ENCODE data around the gene IFRD1.
A peak's percentile ranks its signal among the peaks of the same experiment; 100 is the strongest.
"Not testable (repeated sequence)": the region's sequence is repeated elsewhere in the genome, so short reads cannot be mapped to it uniquely, and the experiment has no call there.

Gene IFRD1

GRCh38 chr7:112444505-112444904 lies 5.8 kb upstream of the IFRD1 start:
- H3K27me3 ChIP-seq (ENCODE audit: control insufficient read depth in 1 of 2, insufficient read depth in 2 of 2, low read length in 2 of 2), result no peaks in the 10 kb centered on the region
- H3K4me3 ChIP-seq (ENCODE audit: low read length in 2 of 2), result no peak overlapping the region
- H3K27ac ChIP-seq (ENCODE audit: low read length), result no peak overlapping the region
- H3K36me3 ChIP-seq (ENCODE audit: control insufficient read depth in 2 of 2, insufficient read depth in 2 of 2, low read length in 2 of 2), result no peaks in the 10 kb centered on the region
- no peak overlapping the region for H3K9ac ChIP-seq (ENCODE audit: low read length in 2 of 2)
- H3K4me1 ChIP-seq (ENCODE audit: control insufficient read depth, insufficient read depth, low read length), result peaks cover 1% of the 10 kb centered on the region
- no peaks in the 10 kb centered on the region for H3K9me3 ChIP-seq (ENCODE audit: control insufficient read depth in 2 of 2, low read length in 2 of 2)

GRCh38 chr7:112446431-112446830 lies 3.8 kb upstream of the IFRD1 start:
- no peaks in the 10 kb centered on the region for H3K36me3 ChIP-seq (ENCODE audit: control insufficient read depth in 2 of 2, insufficient read depth in 2 of 2, low read length in 2 of 2)
- no peak overlapping the region for H3K4me3 ChIP-seq (ENCODE audit: low read length in 2 of 2)
- no peak overlapping the region for H3K9ac ChIP-seq (ENCODE audit: low read length in 2 of 2)
- H3K4me1 ChIP-seq (ENCODE audit: control insufficient read depth, insufficient read depth, low read length), result peaks cover 6% of the 10 kb centered on the region
- no peaks in the 10 kb centered on the region for H3K9me3 ChIP-seq (ENCODE audit: control insufficient read depth in 2 of 2, low read length in 2 of 2)
- H3K27ac ChIP-seq (ENCODE audit: low read length), result no peak overlapping the region
- no peaks in the 10 kb centered on the region for H3K27me3 ChIP-seq (ENCODE audit: control insufficient read depth in 1 of 2, insufficient read depth in 2 of 2, low read length in 2 of 2)

GRCh38 chr7:112447406-112447805 lies 2.9 kb upstream of the IFRD1 start:
- no peaks in the 10 kb centered on the region for H3K27me3 ChIP-seq (ENCODE audit: control insufficient read depth in 1 of 2, insufficient read depth in 2 of 2, low read length in 2 of 2)
- H3K9me3 ChIP-seq (ENCODE audit: control insufficient read depth in 2 of 2, low read length in 2 of 2), result no peaks in the 10 kb centered on the region
- H3K4me1 ChIP-seq (ENCODE audit: control insufficient read depth, insufficient read depth, low read length), result peaks cover 12% of the 10 kb centered on the region
- H3K27ac ChIP-seq (ENCODE audit: low read length), result no peak overlapping the region
- no peak overlapping the region for H3K9ac ChIP-seq (ENCODE audit: low read length in 2 of 2)
- H3K4me3 ChIP-seq (ENCODE audit: low read length in 2 of 2), result no peak overlapping the region
- no peaks in the 10 kb centered on the region for H3K36me3 ChIP-seq (ENCODE audit: control insufficient read depth in 2 of 2, insufficient read depth in 2 of 2, low read length in 2 of 2)

- no peaks in the 10 kb centered on the region for H3K27me3 ChIP-seq (ENCODE audit: control insufficient read depth in 1 of 2, insufficient read depth in 2 of 2, low read length in 2 of 2)
- H3K9me3 ChIP-seq (ENCODE audit: control insufficient read depth in 2 of 2, low read length in 2 of 2), result no peaks in the 10 kb centered on the region
- H3K4me1 ChIP-seq (ENCODE audit: control insufficient read depth, insufficient read depth, low read length), result peaks cover 16% of the 10 kb centered on the region
- peak overlapping the region; percentile 21 to 37 for H3K9ac ChIP-seq (ENCODE audit: low read length in 2 of 2)
- no peaks in the 10 kb centered on the region for H3K36me3 ChIP-seq (ENCODE audit: control insufficient read depth in 2 of 2, insufficient read depth in 2 of 2, low read length in 2 of 2)
- H3K4me3 ChIP-seq (ENCODE audit: low read length in 2 of 2), result no peak overlapping the region
- no peak overlapping the region for H3K27ac ChIP-seq (ENCODE audit: low read length)
Observed at GRCh38 chr7:112448381-112448780, 1.9 kb upstream of the IFRD1 start.

- Histone ChIP-seq H3K36me3 (ENCODE audit: control insufficient read depth in 2 of 2, insufficient read depth in 2 of 2, low read length in 2 of 2) (no peaks in the 10 kb centered on the region), H3K9ac (ENCODE audit: low read length in 2 of 2) (no peak overlapping the region), H3K4me3 (ENCODE audit: low read length in 2 of 2) (no peak overlapping the region), H3K9me3 (ENCODE audit: control insufficient read depth in 2 of 2, low read length in 2 of 2) (no peaks in the 10 kb centered on the region), H3K4me1 (ENCODE audit: control insufficient read depth, insufficient read depth, low read length) (peaks cover 19% of the 10 kb centered on the region), H3K27me3 (ENCODE audit: control insufficient read depth in 1 of 2, insufficient read depth in 2 of 2, low read length in 2 of 2) (no peaks in the 10 kb centered on the region), H3K27ac (ENCODE audit: low read length) (peak overlapping the region; percentile 99)
Observed at GRCh38 chr7:112448891-112449290, 1.4 kb upstream of the IFRD1 start.

- Histone ChIP-seq H3K9ac (ENCODE audit: low read length in 2 of 2) (peak overlapping the region; percentile 89 to 91), H3K9me3 (ENCODE audit: control insufficient read depth in 2 of 2, low read length in 2 of 2) (no peaks in the 10 kb centered on the region), H3K4me3 (ENCODE audit: low read length in 2 of 2) (peak overlapping the region; percentile 83 to 98), H3K27me3 (ENCODE audit: control insufficient read depth in 1 of 2, insufficient read depth in 2 of 2, low read length in 2 of 2) (no peaks in the 10 kb centered on the region), H3K36me3 (ENCODE audit: control insufficient read depth in 2 of 2, insufficient read depth in 2 of 2, low read length in 2 of 2) (no peaks in the 10 kb centered on the region), H3K27ac (ENCODE audit: low read length) (peak overlapping the region; percentile 99), H3K4me1 (ENCODE audit: control insufficient read depth, insufficient read depth, low read length) (peaks cover 23% of the 10 kb centered on the region)
Observed at GRCh38 chr7:112449353-112449752, 907 bp upstream of the IFRD1 start.

- Histone ChIP-seq H3K4me3 (ENCODE audit: low read length in 2 of 2) (peak overlapping the region; percentile 98 to 99), H3K9me3 (ENCODE audit: control insufficient read depth in 2 of 2, low read length in 2 of 2) (no peaks in the 10 kb centered on the region), H3K36me3 (ENCODE audit: control insufficient read depth in 2 of 2, insufficient read depth in 2 of 2, low read length in 2 of 2) (peaks cover under 1 to 5% of the 10 kb centered on the region in 2 donors), H3K27ac (ENCODE audit: low read length) (peak overlapping the region; percentile 99), H3K4me1 (ENCODE audit: control insufficient read depth, insufficient read depth, low read length) (peaks cover 23% of the 10 kb centered on the region), H3K9ac (ENCODE audit: low read length in 2 of 2) (peak overlapping the region; percentile 98 to 99), H3K27me3 (ENCODE audit: control insufficient read depth in 1 of 2, insufficient read depth in 2 of 2, low read length in 2 of 2) (no peaks in the 10 kb centered on the region)
Observed at GRCh38 chr7:112450807-112451761, 824 bp downstream of the IFRD1 start.

- Histone ChIP-seq H3K27ac (ENCODE audit: low read length) (peak overlapping the region; percentile 99), H3K27me3 (ENCODE audit: control insufficient read depth in 1 of 2, insufficient read depth in 2 of 2, low read length in 2 of 2) (no peaks in the 10 kb centered on the region), H3K36me3 (ENCODE audit: control insufficient read depth in 2 of 2, insufficient read depth in 2 of 2, low read length in 2 of 2) (peaks cover 6 to 12% of the 10 kb centered on the region in 2 donors), H3K9me3 (ENCODE audit: control insufficient read depth in 2 of 2, low read length in 2 of 2) (no peaks in the 10 kb centered on the region), H3K9ac (ENCODE audit: low read length in 2 of 2) (peak overlapping the region; percentile 98 to 99), H3K4me3 (ENCODE audit: low read length in 2 of 2) (peak overlapping the region; percentile 98 to 99), H3K4me1 (ENCODE audit: control insufficient read depth, insufficient read depth, low read length) (peaks cover 23% of the 10 kb centered on the region)
Observed at GRCh38 chr7:112452102-112452888, 2.0 kb downstream of the IFRD1 start.

GRCh38 chr7:112453505-112454171 lies 3.4 kb downstream of the IFRD1 start:
- Histone ChIP-seq H3K27ac (ENCODE audit: low read length) (no peak overlapping the region), H3K9me3 (ENCODE audit: control insufficient read depth in 2 of 2, low read length in 2 of 2) (no peaks in the 10 kb centered on the region), H3K9ac (ENCODE audit: low read length in 2 of 2) (peak overlapping the region in 1 of 2 donors; percentile 58), H3K36me3 (ENCODE audit: control insufficient read depth in 2 of 2, insufficient read depth in 2 of 2, low read length in 2 of 2) (peaks cover 8 to 19% of the 10 kb centered on the region in 2 donors), H3K27me3 (ENCODE audit: control insufficient read depth in 1 of 2, insufficient read depth in 2 of 2, low read length in 2 of 2) (no peaks in the 10 kb centered on the region), H3K4me3 (ENCODE audit: low read length in 2 of 2) (peak overlapping the region; percentile 36 to 38), H3K4me1 (ENCODE audit: control insufficient read depth, insufficient read depth, low read length) (peaks cover 23% of the 10 kb centered on the region)

- not testable (repeated sequence) for H3K9ac ChIP-seq (ENCODE audit: low read length in 2 of 2); H3K27ac ChIP-seq (ENCODE audit: low read length)
- peak overlapping the region in 1 of 2 donors; percentile 36 for H3K4me3 ChIP-seq (ENCODE audit: low read length in 2 of 2)
Observed at GRCh38 chr7:112454191-112454590, 3.9 kb downstream of the IFRD1 start.

More at GRCh38 chr7:112454191-112454590, 3.9 kb downstream of the IFRD1 start:
- Histone ChIP-seq H3K36me3 (ENCODE audit: control insufficient read depth in 2 of 2, insufficient read depth in 2 of 2, low read length in 2 of 2) (peaks cover 11 to 19% of the 10 kb centered on the region in 2 donors), H3K4me1 (ENCODE audit: control insufficient read depth, insufficient read depth, low read length) (peaks cover 23% of the 10 kb centered on the region)
- not testable (repeated sequence) for H3K9me3 ChIP-seq (ENCODE audit: control insufficient read depth in 2 of 2, low read length in 2 of 2); H3K27me3 ChIP-seq (ENCODE audit: control insufficient read depth in 1 of 2, insufficient read depth in 2 of 2, low read length in 2 of 2)

All from stomach smooth muscle (tissue), 2 donors.